PC-3 (cell line): ENCODE measurements around the gene ZFP36L1. TPM values are rescaled to one million over a fixed set of nuclear protein-coding genes. Genes with fewer than 3 reads are reported as not detected.
A peak's percentile ranks its signal among the peaks of the same experiment; 100 is the strongest.

ENCODE experiments used
- ATAC-seq: fragments of 200-7000 bp; cut with Tn5 transposase; 2 replicates; pipeline ENCODE4 v1.9.1; 2020; ENCODE audit warnings: mild to moderate bottlenecking, moderate library complexity
- BruUV-seq: library from RNA; stranded (reverse); fragments of 400-500 nt; replicated peaks from 2 replicates; lab custom pipeline; 2021; lab: Mats Ljungman, UMichigan
- CTCF ChIA-PET: fragments of 300-600 bp; sonication (Branson Sonifier 250); formaldehyde crosslinking; loops from one replicate; lab custom pipeline; 2022; ENCODE audit warnings: antibody characterized with exemption; lab: Charles Lee
- POLR2A ChIA-PET: fragments of 300-600 bp; sonication (Branson Sonifier 250); formaldehyde crosslinking; loops from one replicate; lab custom pipeline; 2022; ENCODE audit warnings: antibody characterized with exemption; ENCODE audit not compliant: unreplicated experiment; lab: Charles Lee
- DNase-seq: peaks from one replicate; pipeline ENCODE4 v3.0.0-alpha.2; 2015
- H2AFZ ChIP-seq: fragments of 300-600 bp; sonication (generic); 2 replicates; pipeline ENCODE4 v1.6.0; 2016; ENCODE audit warnings: antibody characterized with exemption, low read length
- H3F3A ChIP-seq: fragments of 300-600 bp; sonication (generic); one replicate; pipeline ENCODE4 v1.6.0; 2017; ENCODE audit warnings: antibody characterized with exemption, low read length, control low read depth, mild to moderate bottlenecking; ENCODE audit not compliant: unreplicated experiment
- H3K27ac ChIP-seq: fragments of 300-600 bp; sonication (generic); 2 replicates; pipeline ENCODE4 v1.5.1; 2016; ENCODE audit warnings: mild to moderate bottlenecking, low read length
- H3K27me3 ChIP-seq: fragments of 300-600 bp; sonication (generic); 2 replicates; pipeline ENCODE4 v1.6.1; 2016; ENCODE audit warnings: low read length, mixed read lengths
- H3K36me3 ChIP-seq: fragments of 300-600 bp; sonication (generic); 2 replicates; pipeline ENCODE4 v1.6.1; 2016; ENCODE audit warnings: low read depth, mixed run types, low read length, mixed read lengths
- H3K4me1 ChIP-seq: fragments of 300-600 bp; sonication (generic); 2 replicates; pipeline ENCODE4 v1.5.1; 2016; ENCODE audit warnings: low read length; ENCODE audit not compliant: insufficient read depth
- H3K4me2 ChIP-seq: fragments of 300-600 bp; sonication (generic); 2 replicates; pipeline ENCODE4 v1.6.0; 2016; ENCODE audit warnings: low read length
- H3K4me3 ChIP-seq: fragments of 300-600 bp; sonication (generic); 2 replicates; pipeline ENCODE4 v1.5.1; 2016; ENCODE audit warnings: mild to moderate bottlenecking, low read length, mixed read lengths
- H3K79me2 ChIP-seq: fragments of 300-600 bp; sonication (generic); 2 replicates; pipeline ENCODE4 v1.6.1; 2017; ENCODE audit warnings: low read length, mixed read lengths
- H3K9ac ChIP-seq: fragments of 300-600 bp; sonication (generic); 2 replicates; pipeline ENCODE4 v1.6.0; 2016; ENCODE audit warnings: mild to moderate bottlenecking, low read length
- H3K9me2 ChIP-seq: fragments of 300-600 bp; sonication (generic); replicated peaks from 2 replicates; pipeline ENCODE4 v1.6.1; 2016; ENCODE audit warnings: mixed run types, low read length, mixed read lengths
- H3K9me3 ChIP-seq: fragments of 300-600 bp; sonication (generic); 2 replicates; pipeline ENCODE4 v1.6.1; 2016; ENCODE audit warnings: low read length, mixed read lengths
- H4K20me1 ChIP-seq: fragments of 300-600 bp; sonication (generic); 2 replicates; pipeline ENCODE4 v1.6.1; 2016; ENCODE audit warnings: low read length, mixed read lengths
- CTCF ChIP-seq: fragments of 300-600 bp; sonication (generic); conservative IDR thresholded peaks from 2 replicates; pipeline ENCODE4 v1.5.1; 2017; ENCODE audit warnings: antibody characterized with exemption, low read depth, mild to moderate bottlenecking, low read length
- EZH2 ChIP-seq: fragments of 300-600 bp; sonication (generic); IDR thresholded peaks from one replicate; pipeline ENCODE4 v1.6.1; 2017; ENCODE audit warnings: antibody characterized with exemption, mild to moderate bottlenecking, low read length; ENCODE audit not compliant: unreplicated experiment
- EZH2phosphoT487 ChIP-seq: fragments of 300-600 bp; sonication (generic); IDR thresholded peaks from 2 replicates; pipeline ENCODE4 v1.6.1; 2018; ENCODE audit warnings: mild to moderate bottlenecking, antibody characterized with exemption, low read length, borderline replicate concordance
- intact Hi-C: fragments of 100-400 bp; cut with micrococcal nuclease; formaldehyde crosslinking; loops from 2 replicates; pipeline ENCODE4 v1.9.0; 2023
- total RNA-seq: library from RNA; depleted of rRNA; stranded (reverse); fragments of >200 nt; gene quantifications from 2 replicates; pipeline ENCODE4 v1.2.3, GENCODE V29; 2014

ZFP36L1 gene
- total RNA-seq, 1 experiment from 2014 or later = 63.1 TPM

- ChIA-PET CTCF (interaction anchor here (0.5 to 1.5 kb wide), 8 partner anchors 8 to 891 kb away, joined by 3 to 8 read pairs (median 4); partner anchors contain the start of gene ZFP36L1), POLR2A (interaction anchor here (0.6 to 0.7 kb wide), 2 partner anchors 126 to 576 kb away, joined by 3 to 4 read pairs; no protein-coding TSS in a partner anchor)
- no TSS peak for BruUV-seq
- Histone ChIP-seq H3K27me3 (no peaks in the 10 kb centered on the region), H3K79me2 (no peaks in the 10 kb centered on the region), H3K4me2 (peak overlapping the region; percentile 8), H3K27ac (no peak overlapping the region), H3K9ac (no peak overlapping the region), H3K4me3 (no peak overlapping the region), H3K9me2 (no peaks in the 10 kb centered on the region), H3F3A (no peaks in the 10 kb centered on the region), H3K4me1 (no peaks in the 10 kb centered on the region; the same call in 1 of the 2 replicates), H3K9me3 (no peaks in the 10 kb centered on the region), H3K36me3 (no peaks in the 10 kb centered on the region), H2AFZ (peak overlapping the region; percentile 68), H4K20me1 (no peaks in the 10 kb centered on the region)
- intact Hi-C loops = loop anchor here (1.0 kb wide), 1 partner anchor 20 kb away; no protein-coding TSS in a partner anchor
- TF ChIP-seq CTCF = peak; percentile 97
- TF ChIP-seq EZH2phosphoT487 = no peak
- ATAC-seq (peak; percentile 92), DNase-seq (peak; percentile 90)
Observed at GRCh38 chr14:68824517-68825347, 31.9 kb upstream of the ZFP36L1 start.

GRCh38 chr14:68824207-68824516, 31.3 kb upstream of the ZFP36L1 start:
- ChIA-PET CTCF (interaction anchor here (1.5 kb wide), 1 partner anchor 44 kb away, joined by 4 read pairs; no protein-coding TSS in a partner anchor), POLR2A (no interaction called here)
- DNase-seq (no peak), ATAC-seq (no peak)
- Histone ChIP-seq H3K4me3 (no peak overlapping the region), H3K9ac (no peak overlapping the region), H4K20me1 (no peaks in the 10 kb centered on the region), H3K4me1 (no peaks in the 10 kb centered on the region; the same call in 1 of the 2 replicates), H3K4me2 (no peak overlapping the region), H3K36me3 (no peaks in the 10 kb centered on the region), H3K27ac (no peak overlapping the region), H2AFZ (peak overlapping the region; percentile 68; the same call in 1 of the 2 replicates), H3K9me2 (no peaks in the 10 kb centered on the region), H3K79me2 (no peaks in the 10 kb centered on the region), H3F3A (no peaks in the 10 kb centered on the region), H3K27me3 (no peaks in the 10 kb centered on the region), H3K9me3 (no peaks in the 10 kb centered on the region)
- BruUV-seq = no TSS peak
- intact Hi-C loops = no loop called here
- no peak for TF ChIP-seq CTCF
- no peak for TF ChIP-seq EZH2
